ENCODE results near the gene SEPTIN12.

The SEPTIN12 gene

GRCh38 chr16:4830408-4830807 lies 42.3 kb upstream of the SEPTIN12 start:
- Histone ChIP-seq H3K36me3 (peaks cover 89% of the 10 kb centered on the region), H3K27ac (peak overlapping the region; percentile 62), H3K27me3 (ENCODE audit: insufficient read depth, low read depth, severe bottlenecking) (no peaks in the 10 kb centered on the region), H3K4me3 (ENCODE audit: low read depth, low read length) (no peak overlapping the region), H3K9me3 (ENCODE audit: severe bottlenecking) (no peaks in the 10 kb centered on the region)
- no peak for TF ChIP-seq CTCF (IDR thresholded peaks at IDR 0.05; ENCODE audit: low read depth, low read length)
- peak; percentile 26 for DNase-seq

GRCh38 chr16:4828567-4829321 lies 40.6 kb upstream of the SEPTIN12 start:
- H3K9me3 ChIP-seq (ENCODE audit: severe bottlenecking) = no peaks in the 10 kb centered on the region
- H3K27me3 ChIP-seq (ENCODE audit: insufficient read depth, low read depth, severe bottlenecking) = no peaks in the 10 kb centered on the region
- no peak overlapping the region for H3K27ac ChIP-seq
- no peak overlapping the region for H3K4me3 ChIP-seq (ENCODE audit: low read depth, low read length)
- no peak for TF ChIP-seq CTCF (IDR thresholded peaks at IDR 0.05; ENCODE audit: low read depth, low read length)
- peaks cover 86% of the 10 kb centered on the region for H3K36me3 ChIP-seq
- DNase-seq = no peak

- H3K9me3 ChIP-seq (ENCODE audit: severe bottlenecking) = no peaks in the 10 kb centered on the region
- peaks cover 90% of the 10 kb centered on the region for H3K36me3 ChIP-seq
- peak overlapping the region; percentile 28 for H3K27ac ChIP-seq
- no peaks in the 10 kb centered on the region for H3K27me3 ChIP-seq (ENCODE audit: insufficient read depth, low read depth, severe bottlenecking)
- no peak overlapping the region for H3K4me3 ChIP-seq (ENCODE audit: low read depth, low read length)
- no peak for TF ChIP-seq CTCF (IDR thresholded peaks at IDR 0.05; ENCODE audit: low read depth, low read length)
- DNase-seq = no peak
Observed at GRCh38 chr16:4826980-4827379, 38.8 kb upstream of the SEPTIN12 start.

GRCh38 chr16:4826526-4826925 lies 38.4 kb upstream of the SEPTIN12 start:
- Histone ChIP-seq H3K27me3 (ENCODE audit: insufficient read depth, low read depth, severe bottlenecking) (no peaks in the 10 kb centered on the region), H3K36me3 (peaks cover 90% of the 10 kb centered on the region)

GRCh38 chr16:4825196-4825595 lies 37.1 kb upstream of the SEPTIN12 start:
- no peak for TF ChIP-seq CTCF (IDR thresholded peaks at IDR 0.05; ENCODE audit: low read depth, low read length)
- Histone ChIP-seq H3K4me3 (ENCODE audit: low read depth, low read length) (no peak overlapping the region), H3K9me3 (ENCODE audit: severe bottlenecking) (no peaks in the 10 kb centered on the region), H3K27me3 (ENCODE audit: insufficient read depth, low read depth, severe bottlenecking) (no peaks in the 10 kb centered on the region), H3K27ac (peak overlapping the region; percentile 72), H3K36me3 (peaks cover 90% of the 10 kb centered on the region)
- DNase-seq = no peak

More at GRCh38 chr16:4826526-4826925, 38.4 kb upstream of the SEPTIN12 start:
- TF ChIP-seq CTCF (IDR thresholded peaks at IDR 0.05; ENCODE audit: low read depth, low read length) = no peak
- no peak overlapping the region for H3K4me3 ChIP-seq (ENCODE audit: low read depth, low read length)
- no peaks in the 10 kb centered on the region for H3K9me3 ChIP-seq (ENCODE audit: severe bottlenecking)
- DNase-seq = no peak
- peak overlapping the region; percentile 72 for H3K27ac ChIP-seq

GRCh38 chr16:4820652-4821051 lies 32.5 kb upstream of the SEPTIN12 start:
- Histone ChIP-seq H3K27me3 (ENCODE audit: insufficient read depth, low read depth, severe bottlenecking) (no peaks in the 10 kb centered on the region), H3K4me3 (ENCODE audit: low read depth, low read length) (no peak overlapping the region), H3K27ac (no peak overlapping the region), H3K9me3 (ENCODE audit: severe bottlenecking) (no peaks in the 10 kb centered on the region), H3K36me3 (peaks cover 91% of the 10 kb centered on the region)
- no peak for TF ChIP-seq CTCF (IDR thresholded peaks at IDR 0.05; ENCODE audit: low read depth, low read length)
- DNase-seq = no peak

Data from WERI-Rb-1 (cell line).